Measurements from ENCODE around the gene SPAG6.

DNA sequence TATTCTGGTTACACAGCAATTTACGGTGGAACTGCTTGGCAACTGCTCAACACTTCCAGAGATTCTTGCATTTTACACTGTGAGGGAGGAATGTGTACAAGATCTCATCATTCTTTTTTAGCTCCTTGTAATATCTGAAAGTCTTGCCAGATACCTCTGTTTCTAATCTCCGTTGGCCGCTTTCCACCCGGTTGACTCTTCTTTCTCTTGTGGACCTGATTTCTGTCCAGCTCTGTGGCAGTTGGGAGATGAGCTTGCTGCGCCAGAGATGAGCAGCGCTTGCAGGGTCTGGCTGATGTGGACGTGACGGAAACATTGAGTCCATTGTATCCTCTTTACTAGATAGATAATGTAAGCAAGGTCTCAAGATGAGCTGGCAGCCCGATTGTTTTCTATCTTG, 27.6 kb downstream of the SPAG6 start:
- TF ChIP-seq, protein P1, sequence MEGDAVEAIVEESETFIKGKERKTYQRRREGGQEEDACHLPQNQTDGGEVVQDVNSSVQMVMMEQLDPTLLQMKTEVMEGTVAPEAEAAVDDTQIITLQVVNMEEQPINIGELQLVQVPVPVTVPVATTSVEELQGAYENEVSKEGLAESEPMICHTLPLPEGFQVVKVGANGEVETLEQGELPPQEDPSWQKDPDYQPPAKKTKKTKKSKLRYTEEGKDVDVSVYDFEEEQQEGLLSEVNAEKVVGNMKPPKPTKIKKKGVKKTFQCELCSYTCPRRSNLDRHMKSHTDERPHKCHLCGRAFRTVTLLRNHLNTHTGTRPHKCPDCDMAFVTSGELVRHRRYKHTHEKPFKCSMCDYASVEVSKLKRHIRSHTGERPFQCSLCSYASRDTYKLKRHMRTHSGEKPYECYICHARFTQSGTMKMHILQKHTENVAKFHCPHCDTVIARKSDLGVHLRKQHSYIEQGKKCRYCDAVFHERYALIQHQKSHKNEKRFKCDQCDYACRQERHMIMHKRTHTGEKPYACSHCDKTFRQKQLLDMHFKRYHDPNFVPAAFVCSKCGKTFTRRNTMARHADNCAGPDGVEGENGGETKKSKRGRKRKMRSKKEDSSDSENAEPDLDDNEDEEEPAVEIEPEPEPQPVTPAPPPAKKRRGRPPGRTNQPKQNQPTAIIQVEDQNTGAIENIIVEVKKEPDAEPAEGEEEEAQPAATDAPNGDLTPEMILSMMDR (IDR thresholded peaks at IDR 0.05) = no peak
- TF ChIP-seq POLR2A (IDR thresholded peaks at IDR 0.05) = no peak

Measured in uterus (tissue), 2 donors.